Stimulated activated CD8-positive, alpha-beta memory T cell treated with anti-CD3 and anti-CD28 coated beads, Interleukin-15, amount 100 ng/mL, for 4 hours (primary cell): ENCODE measurements around the gene RBM23.
A peak's percentile ranks its signal among the peaks of the same experiment; 100 is the strongest.
"Not testable (repeated sequence)": the region's sequence is repeated elsewhere in the genome, so short reads cannot be mapped to it uniquely, and the experiment has no call there.

ENCODE experiments used
- DNase-seq, 2 donors: peaks; one replicate each; pipeline ENCODE4 v3.0.0-alpha.2; 2020; ENCODE audit warnings: low read depth in 2 of 2

The RBM23 gene

GRCh38 chr14:22919601-22919921, 612 bp upstream of the RBM23 start:
- no peak for DNase-seq

GRCh38 chr14:22915886-22916521, 2.9 kb downstream of the RBM23 start:
- DNase-seq, result no peak

- DNase-seq, result not testable (repeated sequence)
Observed at GRCh38 chr14:22914836-22915235, 4.1 kb downstream of the RBM23 start.

GRCh38 chr14:22910916-22911315, 8.0 kb downstream of the RBM23 start:
- DNase-seq, result no peak

GRCh38 chr14:22908601-22909000, 10.3 kb downstream of the RBM23 start:
- no peak for DNase-seq

- DNase-seq, result no peak
Observed at GRCh38 chr14:22907429-22907828, 11.5 kb downstream of the RBM23 start.

GRCh38 chr14:22906073-22906472, 12.9 kb downstream of the RBM23 start:
- DNase-seq, result no peak

- DNase-seq, result no peak
Observed at GRCh38 chr14:22905627-22906026, 13.3 kb downstream of the RBM23 start.

- no peak for DNase-seq
Observed at GRCh38 chr14:22903742-22904087, 15.2 kb downstream of the RBM23 start.

GRCh38 chr14:22901799-22902198, 17.1 kb downstream of the RBM23 start:
- DNase-seq, result no peak

GRCh38 chr14:22900081-22900799, 18.7 kb downstream of the RBM23 start:
- no peak for DNase-seq

GRCh38 chr14:22898302-22899090, 20.5 kb downstream of the RBM23 start:
- no peak for DNase-seq

- no peak for DNase-seq
Observed at GRCh38 chr14:22897357-22897756, 21.6 kb downstream of the RBM23 start.

- DNase-seq, result no peak
Observed at GRCh38 chr14:22896760-22897159, 22.2 kb downstream of the RBM23 start.

- no peak for DNase-seq
Observed at GRCh38 chr14:22896356-22896755, 22.6 kb downstream of the RBM23 start.

GRCh38 chr14:22895402-22895801, 23.5 kb downstream of the RBM23 start:
- no peak for DNase-seq

- no peak for DNase-seq
Observed at GRCh38 chr14:22893706-22894105, 25.2 kb downstream of the RBM23 start.

GRCh38 chr14:22892488-22892887, 26.5 kb downstream of the RBM23 start:
- DNase-seq, result no peak

- DNase-seq, result no peak
Observed at GRCh38 chr14:22890416-22890815, 28.5 kb downstream of the RBM23 start.

- no peak for DNase-seq
Observed at GRCh38 chr14:22888662-22889061, 30.3 kb downstream of the RBM23 start.

- peak; percentile 32 to 52 for DNase-seq
Observed at GRCh38 chr14:22887990-22888378, 31.0 kb downstream of the RBM23 start.

GRCh38 chr14:22887260-22887989, 31.5 kb downstream of the RBM23 start:
- no peak for DNase-seq
